ENCODE data around the gene CTNNA3. TPM values are rescaled to one million over a fixed set of nuclear protein-coding genes. Genes with fewer than 3 reads are reported as not detected.
A peak's percentile ranks its signal among the peaks of the same experiment; 100 is the strongest.

Gene CTNNA3
- total RNA-seq, 2 donors from 2014 or later: under 0.01 to 0.33 TPM

GRCh38 chr10:67308912-67309311 lies 387.1 kb downstream of the CTNNA3 start:
- DNase-seq: no peak
- Histone ChIP-seq H3K36me3 (replicated peaks in 1 of 2; ENCODE audit: insufficient read depth in 1 of 2, low read depth in 2 of 2) (no peaks in the 10 kb centered on the region), H3K4me1 (no peaks in the 10 kb centered on the region), H3K27me3 (no peaks in the 10 kb centered on the region), H3K4me3 (no peak overlapping the region), H3K9me3 (no peaks in the 10 kb centered on the region), H3K27ac (no peak overlapping the region)
- intact Hi-C loops (cut with DNase I): no loop called here
- ATAC-seq: no peak
- TF ChIP-seq POLR2A (IDR thresholded peaks at IDR 0.05): no peak
- no peak for TF ChIP-seq CTCF (IDR thresholded peaks at IDR 0.05)

- WGBS, 2 donors: 44 to 47% methylated on average over 2 of the region's 2 CpGs
- no peaks in the 10 kb centered on the region for H3K27me3 ChIP-seq
- no peaks in the 10 kb centered on the region for H3K4me1 ChIP-seq
- intact Hi-C loops (cut with DNase I): no loop called here
- no peaks in the 10 kb centered on the region for H3K9me3 ChIP-seq
- H3K4me3 ChIP-seq: no peak overlapping the region
- H3K27ac ChIP-seq: no peak overlapping the region
- no peak for TF ChIP-seq POLR2A (IDR thresholded peaks at IDR 0.05)
- TF ChIP-seq CTCF (IDR thresholded peaks at IDR 0.05): peak; percentile 19 to 51 (median 40)
- no peaks in the 10 kb centered on the region for H3K36me3 ChIP-seq (replicated peaks in 1 of 2; ENCODE audit: insufficient read depth in 1 of 2, low read depth in 2 of 2)
- ATAC-seq: no peak
- no peak for DNase-seq
These were observed 389.3 kb downstream of the CTNNA3 start for GRCh38 chr10:67306588-67307205.

- no peak overlapping the region for H3K27ac ChIP-seq
- DNase-seq: no peak
- H3K4me1 ChIP-seq: no peaks in the 10 kb centered on the region
- WGBS, 2 donors: 89 to 91% methylated on average over 3 of the region's 3 CpGs
- ATAC-seq: no peak
- H3K9me3 ChIP-seq: no peaks in the 10 kb centered on the region
- no peak overlapping the region for H3K4me3 ChIP-seq
- no peaks in the 10 kb centered on the region for H3K36me3 ChIP-seq (replicated peaks in 1 of 2; ENCODE audit: insufficient read depth in 1 of 2, low read depth in 2 of 2)
- H3K27me3 ChIP-seq: no peaks in the 10 kb centered on the region
- no peak for TF ChIP-seq POLR2A (IDR thresholded peaks at IDR 0.05)
- no peak for TF ChIP-seq CTCF (IDR thresholded peaks at IDR 0.05)
- intact Hi-C loops (cut with DNase I): no loop called here
These were observed 393.3 kb downstream of the CTNNA3 start for GRCh38 chr10:67302701-67303100.

GRCh38 chr10:67299761-67300160 lies 396.2 kb downstream of the CTNNA3 start:
- no peak overlapping the region for H3K27ac ChIP-seq
- no peak overlapping the region for H3K4me3 ChIP-seq
- H3K27me3 ChIP-seq: no peaks in the 10 kb centered on the region
- 84 to 96% methylated on average over 1 of the region's 1 CpG for WGBS, 2 donors
- intact Hi-C loops (cut with DNase I): no loop called here
- H3K4me1 ChIP-seq: no peaks in the 10 kb centered on the region
- DNase-seq (no peak), ATAC-seq (no peak)
- TF ChIP-seq POLR2A (IDR thresholded peaks at IDR 0.05) (no peak), CTCF (IDR thresholded peaks at IDR 0.05) (no peak)
- no peaks in the 10 kb centered on the region for H3K36me3 ChIP-seq (replicated peaks in 1 of 2; ENCODE audit: insufficient read depth in 1 of 2, low read depth in 2 of 2)
- H3K9me3 ChIP-seq: no peaks in the 10 kb centered on the region

- no peak for DNase-seq
- Histone ChIP-seq H3K27ac (no peak overlapping the region), H3K4me1 (no peaks in the 10 kb centered on the region), H3K9me3 (no peaks in the 10 kb centered on the region), H3K36me3 (replicated peaks in 1 of 2; ENCODE audit: insufficient read depth in 1 of 2, low read depth in 2 of 2) (no peaks in the 10 kb centered on the region), H3K4me3 (no peak overlapping the region), H3K27me3 (no peaks in the 10 kb centered on the region)
- WGBS, 2 donors: 89 to 92% methylated on average over 4 of the region's 4 CpGs
- no peak for ATAC-seq
- TF ChIP-seq CTCF (IDR thresholded peaks at IDR 0.05) (no peak), POLR2A (IDR thresholded peaks at IDR 0.05) (no peak)
- intact Hi-C loops (cut with DNase I): no loop called here
These were observed 398.3 kb downstream of the CTNNA3 start for GRCh38 chr10:67297637-67298181.
